Effector memory CD4-positive, alpha-beta T cell (primary cell): ENCODE measurements around the gene EGLN2.
"Not testable (repeated sequence)": the region's sequence is repeated elsewhere in the genome, so short reads cannot be mapped to it uniquely, and the experiment has no call there.

ENCODE experiments used
- DNase-seq, 3 donors: peaks; one replicate each; pipeline ENCODE4 v3.0.0-alpha.2; 2020
- H3K27ac ChIP-seq: 2 replicates; pipeline ENCODE4 v1.7.0; 2013; ENCODE audit warnings: mild to moderate bottlenecking, low read length, moderate library complexity; ENCODE audit not compliant: insufficient read depth, poor library complexity, severe bottlenecking
- H3K27me3 ChIP-seq: replicated peaks from 2 replicates; pipeline ENCODE4 v1.7.0; 2013; ENCODE audit warnings: mild to moderate bottlenecking, low read length; ENCODE audit not compliant: insufficient read depth, control insufficient read depth, poor library complexity, severe bottlenecking
- H3K36me3 ChIP-seq: 2 replicates; pipeline ENCODE4 v1.7.0; 2013; ENCODE audit warnings: mild to moderate bottlenecking, low read length, moderate library complexity; ENCODE audit not compliant: control insufficient read depth, insufficient read depth
- H3K4me1 ChIP-seq: 2 replicates; pipeline ENCODE4 v1.7.0; 2013; ENCODE audit warnings: low read length, mild to moderate bottlenecking; ENCODE audit not compliant: control insufficient read depth, insufficient read depth, poor library complexity, severe bottlenecking
- H3K4me3 ChIP-seq: 2 replicates; pipeline ENCODE4 v1.7.0; 2013; ENCODE audit warnings: low read length, low read depth, mild to moderate bottlenecking; ENCODE audit not compliant: insufficient read depth, poor library complexity, severe bottlenecking
- H3K9me3 ChIP-seq: 2 replicates; pipeline ENCODE4 v1.7.0; 2013; ENCODE audit warnings: mild to moderate bottlenecking, low read length, moderate library complexity; ENCODE audit not compliant: control insufficient read depth

Gene EGLN2

DNA sequence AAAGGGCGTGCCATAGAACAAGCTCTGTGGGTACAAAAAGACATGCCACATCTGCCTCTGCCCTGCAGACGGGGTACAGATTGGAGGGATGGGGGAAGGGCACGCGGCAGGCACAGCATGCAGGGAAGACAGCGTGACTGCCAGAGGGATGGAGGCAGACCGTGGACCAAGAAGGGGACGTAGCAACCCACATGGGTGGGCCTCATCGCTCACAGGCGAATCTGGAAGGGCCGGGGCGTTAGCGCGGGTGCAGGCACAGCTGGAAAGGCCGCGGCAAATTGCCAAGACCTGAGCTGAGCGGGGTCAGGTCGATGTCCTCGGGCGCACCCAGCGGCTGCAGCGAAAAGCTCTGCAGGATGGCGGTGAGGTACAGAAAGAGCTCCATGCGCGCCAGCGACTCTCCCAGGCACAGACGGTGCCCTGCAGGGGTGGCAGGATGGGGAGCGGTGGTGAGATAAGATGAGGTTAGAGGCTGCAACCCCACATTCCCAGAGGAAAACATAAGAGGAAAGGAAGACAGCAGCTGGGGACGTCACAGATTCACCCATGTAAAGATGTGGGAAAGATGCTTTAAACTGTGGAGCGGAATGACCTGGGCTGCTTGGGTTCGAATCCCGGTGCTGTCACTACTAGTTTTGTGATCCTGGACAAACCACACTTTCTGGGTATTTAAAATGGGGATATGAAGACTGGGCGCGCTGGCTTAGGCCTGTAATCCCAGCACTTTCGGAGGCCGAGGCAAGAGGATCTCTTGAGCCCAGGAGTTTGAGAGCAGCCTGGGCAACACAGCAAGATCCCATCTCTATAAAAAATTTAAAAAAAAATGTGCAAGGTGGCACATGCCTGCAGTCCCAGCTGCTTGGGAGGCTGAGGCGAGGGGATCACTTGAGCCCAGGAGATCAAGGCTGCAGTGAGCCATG, 19.7 kb downstream of the EGLN2 start:
- not testable (repeated sequence) for H3K36me3 ChIP-seq, H3K4me1 ChIP-seq, H3K9me3 ChIP-seq, H3K27me3 ChIP-seq
- Histone ChIP-seq H3K27ac (peak overlapping the region; percentile 59), H3K4me3 (peak overlapping the region; percentile 44)
- DNase-seq, result peak; percentile 65 to 69 (median 67)

DNA sequence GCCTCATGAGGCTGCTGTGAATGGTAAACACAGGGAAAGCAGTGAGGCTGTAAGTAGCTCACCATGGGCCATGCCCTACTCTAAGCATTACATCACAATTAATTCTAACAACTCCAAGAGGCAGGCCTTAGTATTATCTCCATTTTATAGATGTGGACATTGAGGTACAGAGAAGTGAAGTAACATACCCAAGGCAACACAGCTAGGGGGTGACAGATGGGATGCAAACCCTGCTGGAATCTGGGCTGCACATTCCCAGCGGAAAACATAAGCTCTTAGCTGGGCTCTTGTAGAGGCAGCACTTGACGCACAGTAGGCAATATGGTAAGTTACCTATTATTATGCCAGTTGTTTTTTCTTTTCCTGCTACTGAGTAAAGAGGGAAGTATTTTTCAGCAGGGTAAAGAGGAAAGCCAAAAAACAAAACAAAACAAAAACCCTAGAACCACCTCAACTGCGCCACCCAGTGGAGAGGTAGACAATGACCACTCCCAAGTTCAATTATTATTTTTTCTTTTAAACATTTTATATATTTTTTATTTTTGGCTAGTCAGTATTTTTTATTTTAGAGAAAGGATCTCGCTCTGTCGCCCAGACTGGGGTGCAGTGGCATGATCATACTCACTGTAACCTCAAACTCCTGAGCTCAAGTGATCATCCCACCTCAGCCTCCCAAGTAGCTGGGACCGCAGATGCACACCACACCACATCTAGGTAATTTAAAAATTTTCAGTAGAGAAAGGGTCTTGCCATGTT, 20.7 kb downstream of the EGLN2 start:
- not testable (repeated sequence) for H3K4me3 ChIP-seq, H3K4me1 ChIP-seq, H3K9me3 ChIP-seq, H3K36me3 ChIP-seq, H3K27me3 ChIP-seq
- DNase-seq, result peak; percentile 32 to 55 (median 41)
- H3K27ac ChIP-seq, result peak overlapping the region; percentile 55

DNA sequence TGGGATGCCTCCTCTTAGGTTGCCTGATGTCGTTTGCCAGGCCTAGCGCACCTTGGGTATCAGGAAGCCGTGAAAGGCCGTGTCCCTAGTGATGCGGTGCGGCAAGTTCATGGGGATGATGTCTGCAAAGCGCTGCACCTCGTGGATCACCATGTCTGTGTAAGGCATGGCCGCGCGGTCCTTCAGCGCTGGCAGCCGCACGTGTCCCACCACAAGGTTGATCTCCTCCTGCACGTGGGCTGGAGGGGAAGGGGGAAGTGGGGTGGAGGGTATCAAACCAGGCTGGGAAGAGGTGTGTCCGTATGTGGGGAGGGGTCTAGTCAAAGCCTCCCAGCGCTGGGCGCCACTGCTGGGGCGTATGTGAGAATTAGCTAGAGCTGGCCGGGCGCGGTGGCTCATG, 23.2 kb downstream of the EGLN2 start:
- no peak overlapping the region for H3K27ac ChIP-seq
- H3K4me3 ChIP-seq, result no peak overlapping the region
- no peak for DNase-seq
- H3K36me3 ChIP-seq, result no peaks in the 10 kb centered on the region
- H3K27me3 ChIP-seq, result no peaks in the 10 kb centered on the region
- peaks cover 12% of the 10 kb centered on the region for H3K4me1 ChIP-seq
- H3K9me3 ChIP-seq, result no peaks in the 10 kb centered on the region

DNA sequence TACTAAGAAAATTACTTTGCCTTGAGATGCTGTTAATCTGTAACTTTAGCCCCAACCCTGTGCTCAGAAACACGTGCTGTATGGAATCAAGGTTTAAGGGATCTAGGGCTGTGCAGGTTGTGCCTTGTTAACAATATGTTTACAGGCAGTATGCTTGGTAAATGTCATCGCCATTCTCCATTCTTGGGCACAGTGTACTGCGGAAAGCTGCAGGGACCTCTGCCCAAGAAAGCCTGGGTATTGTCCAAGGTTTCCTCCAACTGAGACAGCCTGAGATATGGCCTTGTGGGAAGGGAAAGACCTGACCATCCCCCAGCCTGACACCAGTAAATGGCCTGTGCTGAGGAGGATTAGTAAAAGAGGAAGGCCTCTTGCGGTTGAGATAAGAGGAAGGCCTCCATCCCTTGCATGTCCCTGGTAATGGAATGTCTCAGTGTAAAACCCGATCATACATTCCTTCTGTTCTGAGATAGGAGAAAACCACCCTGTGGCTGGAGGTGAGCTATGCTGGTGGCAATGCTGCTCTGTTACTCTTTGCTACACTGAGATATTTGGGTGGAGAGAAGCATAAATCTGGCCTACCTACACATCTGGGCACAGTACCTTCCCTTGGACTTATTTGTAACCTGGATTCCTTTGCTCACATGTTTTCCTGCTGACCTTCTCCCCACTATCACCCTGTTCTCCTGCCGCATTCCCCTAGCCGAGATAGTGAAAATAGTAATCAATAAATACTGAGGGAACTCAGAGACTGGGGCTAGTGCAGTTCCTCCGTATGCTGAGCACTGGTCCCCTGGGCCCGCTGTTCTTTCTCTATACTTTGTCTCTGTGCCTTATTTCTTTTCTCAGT, 23.9 kb downstream of the EGLN2 start:
- not testable (repeated sequence) for H3K36me3 ChIP-seq, DNase-seq, H3K27me3 ChIP-seq, H3K27ac ChIP-seq, H3K4me3 ChIP-seq, H3K9me3 ChIP-seq
- peaks cover 12% of the 10 kb centered on the region for H3K4me1 ChIP-seq

DNA sequence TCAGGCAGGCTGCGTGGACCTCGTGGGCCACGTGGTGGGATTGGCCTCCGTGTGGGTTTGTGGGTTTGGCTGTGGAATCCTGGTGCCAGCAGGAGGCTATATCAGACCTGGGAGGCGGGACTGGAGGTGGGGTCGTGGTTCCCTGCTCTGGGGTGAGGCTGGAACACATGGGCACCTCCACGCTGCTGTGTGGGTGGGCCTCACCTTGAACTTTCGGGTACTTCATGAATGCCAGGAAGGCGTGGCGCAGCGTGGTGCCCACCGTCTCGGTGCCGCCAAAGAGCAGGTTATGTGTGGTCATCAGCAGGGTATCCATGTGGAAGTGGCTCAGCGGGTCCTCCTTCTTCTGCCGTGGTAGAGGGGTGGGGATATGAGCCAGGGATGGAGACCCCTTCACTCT, 25.9 kb downstream of the EGLN2 start:
- DNase-seq, H3K9me3 ChIP-seq, H3K36me3 ChIP-seq, H3K4me1 ChIP-seq, H3K27ac ChIP-seq, H3K27me3 ChIP-seq, H3K4me3 ChIP-seq: not testable (repeated sequence)

DNA sequence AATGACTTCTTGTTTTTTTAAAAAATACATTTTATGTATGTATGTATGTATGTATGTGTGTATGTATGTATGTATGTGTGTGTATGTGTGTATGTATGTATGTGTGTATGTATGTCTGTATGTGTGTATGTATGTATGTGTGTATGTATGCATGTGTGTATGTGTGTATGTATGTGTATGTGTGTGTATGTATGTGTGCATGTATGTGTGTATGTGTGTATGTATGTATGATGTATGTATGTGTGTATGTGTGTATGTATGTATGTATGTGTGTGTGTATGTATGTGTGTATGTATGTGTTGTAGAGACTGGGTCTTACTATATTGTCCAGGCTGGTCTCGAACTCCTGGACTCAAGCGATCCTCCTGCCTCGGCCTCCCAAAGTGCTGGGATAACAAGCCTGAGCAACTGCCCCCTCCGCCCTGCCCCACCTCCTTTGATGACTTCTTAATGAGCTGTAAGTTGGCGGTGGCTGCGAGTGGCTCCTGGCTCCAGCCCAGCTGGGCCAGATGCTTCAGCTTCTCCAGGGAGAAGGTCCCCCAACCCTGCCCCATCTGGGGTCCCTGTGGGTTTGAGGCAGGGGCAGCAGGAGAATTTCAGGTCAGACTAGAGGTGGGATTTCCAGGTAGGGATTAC, 26.6 kb downstream of the EGLN2 start:
- not testable (repeated sequence) for H3K27ac ChIP-seq

DNA sequence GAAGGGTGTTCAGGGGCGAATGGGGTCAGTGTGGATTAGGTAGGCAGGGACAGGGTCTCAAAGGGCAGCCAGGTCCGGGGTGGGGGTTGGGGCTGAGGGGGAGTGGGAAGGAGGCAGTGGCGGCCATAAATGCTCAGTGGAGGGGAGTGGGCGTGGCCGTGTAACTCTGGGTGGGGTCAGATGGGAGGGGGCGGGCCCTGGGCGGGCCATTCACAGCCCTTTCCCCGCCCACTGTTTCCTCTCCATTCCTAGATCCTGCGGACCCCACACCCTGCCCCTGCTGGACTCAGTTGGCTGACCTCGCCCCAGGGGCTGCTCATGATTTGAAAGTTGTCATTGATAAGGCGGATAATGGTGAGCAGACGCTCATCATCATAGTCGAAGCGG, 27.3 kb downstream of the EGLN2 start:
- not testable (repeated sequence) for H3K9me3 ChIP-seq, H3K27me3 ChIP-seq, DNase-seq, H3K36me3 ChIP-seq, H3K27ac ChIP-seq, H3K4me3 ChIP-seq, H3K4me1 ChIP-seq

More for the DNA sequence above, 26.6 kb downstream of the EGLN2 start:
- H3K4me3 ChIP-seq, H3K9me3 ChIP-seq, H3K36me3 ChIP-seq, H3K4me1 ChIP-seq, DNase-seq, H3K27me3 ChIP-seq: not testable (repeated sequence)

DNA sequence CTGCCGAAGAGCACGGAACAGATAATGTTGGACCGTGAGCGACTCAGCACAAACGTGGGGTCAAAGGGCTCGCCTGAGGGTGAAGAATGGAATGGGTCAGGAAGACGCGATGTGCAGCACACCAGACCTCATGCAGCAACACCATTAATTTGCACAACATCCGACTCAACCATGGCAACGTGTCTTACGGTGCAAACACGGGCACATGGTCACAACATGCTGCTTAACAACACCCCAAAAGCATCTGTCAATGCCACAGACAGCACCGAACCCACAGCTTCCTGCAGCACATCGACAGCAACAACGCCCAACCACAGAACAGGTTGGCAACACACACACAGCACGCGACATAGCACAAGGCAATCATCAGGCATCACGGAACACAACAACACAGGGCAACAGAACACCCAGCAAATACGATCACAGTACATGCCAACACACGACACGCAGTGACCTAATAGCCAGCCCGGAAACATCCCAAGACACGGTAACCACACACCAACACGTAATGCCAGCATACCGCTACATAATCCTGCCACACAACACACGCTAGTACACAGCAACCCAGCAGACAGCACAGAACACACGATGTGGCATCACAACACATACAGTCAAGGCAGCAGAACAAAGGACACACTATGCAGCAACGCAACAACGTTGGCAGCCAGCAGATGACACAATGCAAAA, 27.9 kb downstream of the EGLN2 start:
- H3K27me3 ChIP-seq, H3K9me3 ChIP-seq, H3K4me3 ChIP-seq, H3K27ac ChIP-seq, H3K4me1 ChIP-seq, H3K36me3 ChIP-seq: not testable (repeated sequence)
- peak; percentile 31 to 65 (median 57) for DNase-seq
